NCI-H345 treated with DMSO at 0.1 percent for 48 hours (cell line): ENCODE data around the gene RABAC1.
"Not testable (repeated sequence)": the region's sequence is repeated elsewhere in the genome, so short reads cannot be mapped to it uniquely, and the experiment has no call there.

Experiments used
- DNase-seq: peaks from one replicate; lab custom pipeline; 2025; ENCODE audit not compliant: unreplicated experiment; lab: John Stamatoyannopoulos, UW

The RABAC1 gene

GRCh38 chr19:41917676-41918075 is 41.4 kb downstream of the RABAC1 start:
- DNase-seq: no peak

DNA sequence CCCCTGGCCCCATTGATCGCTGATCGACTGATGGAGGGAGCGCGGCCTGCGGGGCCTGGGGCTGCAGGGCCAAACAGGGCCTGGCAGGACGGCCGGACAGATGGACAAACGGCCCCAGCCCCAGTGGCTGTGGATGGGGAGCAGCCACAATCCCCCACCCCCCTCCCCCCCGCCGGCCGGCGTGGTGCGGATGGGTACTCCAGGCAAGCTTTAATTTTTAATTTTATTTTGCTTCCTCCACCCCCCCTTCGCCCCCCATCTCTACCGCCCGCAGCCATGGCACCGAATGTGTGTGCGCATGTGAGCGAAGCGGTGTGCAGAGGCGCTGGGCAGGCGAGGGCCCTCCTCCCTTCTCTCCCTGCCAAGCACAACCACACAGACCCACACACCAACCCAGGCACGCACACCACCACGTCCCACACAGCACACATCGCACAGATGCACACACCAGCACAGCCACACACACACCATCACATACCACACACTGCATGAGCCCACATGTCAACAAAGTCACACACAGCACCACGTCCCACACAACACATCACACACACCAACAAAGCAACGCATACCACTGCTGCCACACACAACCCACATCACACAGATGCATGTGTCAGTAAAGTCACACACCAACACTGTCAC is 43.2 kb downstream of the RABAC1 start:
- DNase-seq: no peak

- no peak for DNase-seq
These were observed 43.9 kb downstream of the RABAC1 start for GRCh38 chr19:41915021-41915775.

DNA sequence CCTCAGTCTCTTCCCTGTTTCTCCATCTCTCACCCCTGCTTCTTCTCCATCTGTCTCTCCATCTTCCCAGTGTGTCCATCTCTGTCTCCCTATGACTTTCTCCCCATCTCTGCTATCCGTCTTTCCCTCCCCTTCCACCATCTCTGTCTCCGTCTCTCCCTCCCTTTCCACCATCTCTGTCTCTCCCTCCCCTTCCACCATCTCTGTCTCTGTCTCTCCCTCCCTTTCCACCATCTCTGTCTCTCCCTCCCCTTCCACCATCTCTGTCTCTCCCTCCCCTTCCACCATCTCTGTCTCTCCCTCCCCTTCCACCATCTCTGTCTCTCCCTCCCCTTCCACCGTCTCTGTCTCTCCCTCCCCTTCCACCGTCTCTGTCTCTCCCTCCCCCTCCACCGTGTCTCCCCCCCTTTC is 44.7 kb downstream of the RABAC1 start:
- not testable (repeated sequence) for DNase-seq

- no peak for DNase-seq
These were observed 45.3 kb downstream of the RABAC1 start for GRCh38 chr19:41913538-41914423.

GRCh38 chr19:41912899-41913537 is 46.1 kb downstream of the RABAC1 start:
- no peak for DNase-seq

DNA sequence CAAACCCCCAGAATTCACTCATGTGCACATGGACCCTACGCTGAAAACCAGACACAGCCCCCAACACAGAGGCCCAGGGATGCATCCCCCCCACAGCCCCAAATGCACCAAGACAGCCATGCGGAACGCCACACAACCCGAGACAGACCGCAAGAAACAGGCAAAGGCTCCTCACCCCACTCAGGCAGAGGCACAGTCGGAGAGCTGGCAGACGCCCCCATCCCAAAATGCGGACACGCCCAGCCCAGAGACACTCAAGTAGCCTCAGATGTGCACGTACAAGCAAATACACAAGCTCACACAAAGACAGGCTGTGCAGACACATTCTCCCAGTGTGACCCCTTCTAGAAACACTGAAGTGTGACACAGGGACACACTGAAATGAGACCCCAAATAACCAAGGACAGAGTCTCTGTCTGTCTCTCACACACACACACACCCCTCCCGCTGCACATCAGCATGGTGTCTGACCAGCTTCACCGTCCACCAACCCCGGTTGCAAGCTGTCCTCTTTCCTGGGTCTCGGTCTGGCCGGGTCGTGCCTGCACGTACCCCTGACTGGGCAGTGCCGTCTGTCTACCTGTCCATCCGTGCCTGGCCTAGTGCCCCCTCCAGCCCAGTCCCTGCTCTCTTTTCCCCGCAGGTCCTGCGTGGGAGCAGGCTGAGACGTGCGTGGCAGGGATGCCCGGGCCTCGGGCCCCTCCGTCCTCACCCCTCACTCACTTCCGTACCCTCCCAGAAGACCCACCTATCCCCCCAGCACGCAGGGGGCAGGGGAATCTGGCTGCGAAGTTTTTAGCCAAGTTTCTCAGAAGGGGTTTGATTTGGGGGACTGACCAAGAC is 47.0 kb downstream of the RABAC1 start:
- DNase-seq: no peak

DNA sequence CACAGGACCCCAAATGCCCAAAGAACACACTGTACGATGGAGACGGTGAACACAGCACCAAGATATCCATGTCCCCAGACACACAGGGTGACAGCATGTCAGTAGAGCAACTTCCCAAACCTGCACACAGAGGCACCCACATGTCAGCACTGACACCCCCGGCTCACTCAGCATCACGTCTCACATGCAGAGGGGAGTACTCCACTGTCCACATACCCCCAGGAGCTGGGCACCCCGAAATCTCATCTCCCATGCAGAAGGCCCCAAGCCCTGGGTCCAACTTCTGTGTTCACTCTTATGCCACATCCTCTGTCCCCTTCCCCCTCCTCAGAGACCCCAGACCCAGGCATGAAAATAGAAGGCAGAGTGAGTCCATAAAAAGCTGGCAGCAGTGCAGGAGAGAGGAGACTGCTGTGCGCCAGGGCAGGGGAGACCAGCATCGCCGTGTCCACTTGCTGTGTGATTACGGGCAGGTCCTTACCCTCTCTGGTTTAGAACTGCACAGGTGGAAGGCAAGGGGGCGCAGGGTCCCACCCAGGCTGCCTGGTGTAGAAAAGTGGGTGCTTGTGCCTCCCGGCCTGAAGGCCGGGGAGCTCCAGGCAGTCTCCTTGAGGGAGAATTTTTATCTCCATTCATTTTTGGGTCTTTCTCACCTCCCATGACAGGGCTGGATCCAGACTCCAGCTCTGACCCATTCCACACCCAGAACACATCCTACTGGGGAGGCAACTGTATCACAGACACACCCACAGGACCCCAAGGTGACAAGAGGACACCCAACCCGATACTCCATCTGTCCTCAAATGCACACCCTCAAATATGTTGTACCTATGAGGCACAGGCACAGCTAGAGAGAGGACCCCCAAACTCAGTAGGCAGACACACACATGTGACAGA is 47.9 kb downstream of the RABAC1 start:
- no peak for DNase-seq

GRCh38 chr19:41910240-41910991 is 48.7 kb downstream of the RABAC1 start:
- DNase-seq: no peak

- DNase-seq: no peak
These were observed 49.4 kb downstream of the RABAC1 start for GRCh38 chr19:41909706-41910105.

DNA sequence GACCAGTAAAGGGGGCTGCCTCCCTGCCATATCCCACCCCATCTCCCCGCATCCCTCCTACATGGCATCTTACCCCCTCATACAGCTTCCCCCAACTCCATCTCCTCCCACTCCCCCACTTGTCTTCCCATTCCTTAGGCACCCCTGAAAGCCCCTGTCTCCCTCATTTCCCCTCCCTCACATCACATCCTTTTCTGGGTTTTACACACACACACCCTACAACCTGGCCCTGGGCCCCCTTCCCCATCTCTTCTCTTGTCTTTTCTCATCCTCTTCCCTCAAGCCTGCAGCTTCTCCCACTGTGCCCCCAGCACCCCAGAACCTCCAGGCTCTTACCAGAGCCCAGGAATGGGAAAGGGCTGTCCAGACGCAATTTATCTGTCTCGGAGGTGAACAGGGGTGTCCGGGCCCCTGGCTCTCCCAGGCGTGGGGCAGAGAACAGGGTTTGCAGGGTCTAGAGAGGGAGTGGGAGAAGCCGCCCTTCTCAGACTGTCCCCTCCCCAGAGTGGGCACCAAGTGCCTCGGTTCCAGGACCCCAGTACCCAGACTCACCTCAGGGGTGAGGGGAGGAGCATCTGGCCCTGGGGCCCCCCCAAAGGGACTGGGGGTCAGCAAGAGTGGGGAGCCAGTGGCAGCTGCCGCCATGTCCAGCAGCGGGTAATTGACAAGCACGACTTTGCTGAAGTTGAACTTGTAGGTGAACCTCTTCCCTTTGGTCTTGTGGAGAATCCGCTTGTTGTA is 50.2 kb downstream of the RABAC1 start:
- no peak for DNase-seq

DNA sequence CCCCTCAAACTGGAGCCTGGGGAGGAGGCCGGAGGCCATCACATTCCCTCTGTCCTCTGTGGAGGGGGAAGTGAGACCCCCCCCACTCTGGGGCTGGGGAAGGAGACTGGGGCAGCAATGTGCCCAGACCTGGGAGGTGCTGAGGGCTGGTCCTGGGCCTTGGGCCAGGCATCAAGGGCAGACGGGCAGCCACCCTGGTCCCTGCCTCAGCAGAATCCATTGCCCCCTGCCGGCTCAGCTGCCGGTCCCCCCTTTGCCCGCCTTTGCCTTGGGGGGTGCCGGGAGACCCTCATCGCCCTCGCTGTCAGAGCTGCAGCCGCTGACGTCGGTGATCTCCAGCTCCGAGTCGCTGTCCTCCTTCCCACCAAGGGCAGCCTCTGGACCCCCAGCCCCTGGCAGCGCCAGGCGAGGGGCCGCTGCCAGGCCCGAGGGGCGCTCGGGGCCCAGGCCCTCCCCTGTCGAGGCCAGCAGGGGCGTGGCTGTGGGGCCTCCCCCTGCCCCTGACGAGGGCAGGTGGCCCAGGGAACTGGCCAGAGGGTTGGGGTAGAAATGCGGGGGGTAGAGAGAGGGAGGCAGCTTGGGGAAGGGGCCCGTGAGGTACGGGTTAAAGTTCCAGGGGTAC is 51.0 kb downstream of the RABAC1 start:
- no peak for DNase-seq

DNA sequence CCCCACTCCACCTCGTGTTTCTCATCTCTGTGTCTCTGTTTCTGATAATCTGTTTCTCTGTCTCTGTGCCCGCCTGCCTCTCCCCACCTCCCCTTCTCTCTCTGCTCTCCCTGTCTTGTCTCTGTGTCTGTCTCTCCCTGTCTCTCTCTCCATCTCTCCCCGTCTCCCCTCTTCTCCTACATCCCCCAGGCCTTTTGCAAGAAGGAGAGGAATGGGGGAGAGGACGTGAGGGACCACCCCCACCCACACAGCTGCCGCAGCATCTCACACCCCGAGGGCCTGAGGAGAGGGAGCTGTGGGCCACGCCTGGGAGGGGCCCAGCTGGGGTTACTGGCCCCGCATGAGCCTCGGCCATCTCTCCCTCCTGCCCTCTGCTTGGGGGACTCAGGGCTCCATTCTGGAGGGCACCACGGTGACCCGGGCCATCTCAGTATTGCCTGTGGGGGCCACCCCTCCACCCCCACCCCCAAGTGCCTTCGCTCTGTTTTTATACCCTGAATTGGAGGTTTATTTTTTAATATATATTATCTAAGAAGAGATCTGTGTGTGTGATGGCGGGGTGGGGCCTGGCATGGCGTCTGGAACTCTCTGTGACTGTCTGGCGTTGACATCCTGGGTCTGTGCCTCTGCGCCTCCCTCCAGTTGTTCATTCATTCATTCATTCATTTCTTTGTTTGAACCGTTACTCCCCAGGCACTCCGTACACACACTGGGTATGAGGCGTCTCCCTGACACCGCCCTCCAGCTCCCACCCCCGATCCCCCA is 52.0 kb downstream of the RABAC1 start:
- no peak for DNase-seq
